SK-N-SH (cell line): ENCODE data around the gene PRSS8. TPM values are rescaled to one million over a fixed set of nuclear protein-coding genes. Genes with fewer than 3 reads are reported as not detected.

Experiments
- CTCF ChIA-PET: fragments of 300-600, 350-600 bp; formaldehyde crosslinking; extraction: SDS; loops from one replicate; lab custom pipeline; 2021; lab: Yijun Ruan, JAX
- POLR2A ChIA-PET: fragments of 350-600 bp; sonication (Branson Sonifier 250); formaldehyde crosslinking; extraction: SDS; loops from one replicate; lab custom pipeline; 2020; ENCODE audit warnings: antibody characterized with exemption, inconsistent platforms; lab: Yijun Ruan, JAX
- DNase-seq: peaks from one replicate; pipeline ENCODE4 v3.0.0; 2012
- H2AFZ ChIP-seq: fragments of 200-600 bp; sonication (generic); 2 replicates; pipeline ENCODE4 v1.8.1; 2016; ENCODE audit warnings: antibody characterized with exemption, mild to moderate bottlenecking, low read depth
- H3F3A ChIP-seq: fragments of 200-600 bp; sonication (generic); replicated peaks from 2 replicates; pipeline ENCODE3; 2016; ENCODE audit warnings: antibody characterized with exemption, mild to moderate bottlenecking; ENCODE audit not compliant: insufficient read depth
- H3K27ac ChIP-seq, 2 experiments: fragments of 200-500 bp in 1 of 2; fragments of 200-600 bp in 1 of 2; sonication (Bioruptor generic) in 1 of 2; sonication (generic), shearing (Covaris generic) in 1 of 2; 2 replicates each; pipeline versions ENCODE4 v1.5.1 to v1.6.1; 2014 to 2016; ENCODE audit warnings: low read depth in 2 of 2, inconsistent platforms in 1 of 2, low read length in 1 of 2, mild to moderate bottlenecking in 1 of 2, mixed read lengths in 1 of 2
- H3K27me3 ChIP-seq: fragments of 200-600 bp; sonication (generic), shearing (Covaris generic); 2 replicates; pipeline ENCODE4 v1.6.1; 2016; ENCODE audit warnings: mixed run types; ENCODE audit not compliant: insufficient read depth
- H3K36me3 ChIP-seq, 2 experiments: fragments of 200-500 bp in 1 of 2; fragments of 200-600 bp in 1 of 2; sonication (Bioruptor generic) in 1 of 2; sonication (generic) in 1 of 2; replicated peaks in 1 of 2; 2 replicates each; pipeline versions ENCODE3 to v1.5.1; 2014 to 2016; ENCODE audit warnings: low read length in 1 of 2, mild to moderate bottlenecking in 1 of 2; ENCODE audit not compliant: insufficient read depth in 2 of 2, control insufficient read depth in 1 of 2
- H3K4me1 ChIP-seq, 2 experiments: fragments of 200-500 bp in 1 of 2; fragments of 200-600 bp in 1 of 2; sonication (Bioruptor generic) in 1 of 2; sonication (generic), shearing (Covaris generic) in 1 of 2; 2 replicates each; pipeline versions ENCODE4 v1.5.1 to v1.6.1; 2014 to 2016; ENCODE audit warnings: low read depth in 1 of 2, low read length in 1 of 2, mixed run types in 1 of 2; ENCODE audit not compliant: insufficient read depth in 2 of 2, control insufficient read depth in 1 of 2
- H3K4me2 ChIP-seq: fragments of 200-600 bp; sonication (generic), shearing (Covaris generic); 2 replicates; pipeline ENCODE4 v1.6.1; 2017; ENCODE audit warnings: mixed run types
- H3K4me3 ChIP-seq, 2 experiments: fragments of 200-500 bp in 1 of 2; fragments of 200-600 bp in 1 of 2; sonication (Bioruptor generic) in 1 of 2; sonication (generic), shearing (Covaris generic) in 1 of 2; 2 replicates each; pipeline versions ENCODE4 v1.5.1 to v1.8.1; 2014 to 2016; ENCODE audit warnings: low read depth in 2 of 2, inconsistent platforms in 1 of 2, low read length in 1 of 2, mild to moderate bottlenecking in 1 of 2, mixed read lengths in 1 of 2, moderate library complexity in 1 of 2
- H3K79me2 ChIP-seq: fragments of 200-600 bp; sonication (generic); 2 replicates; pipeline ENCODE4 v1.8.1; 2017; ENCODE audit warnings: mild to moderate bottlenecking; ENCODE audit not compliant: insufficient read depth
- H3K9ac ChIP-seq: fragments of 200-600 bp; sonication (generic); 2 replicates; pipeline ENCODE4 v1.6.1; 2017; ENCODE audit warnings: mixed run types
- H3K9me2 ChIP-seq: fragments of 200-600 bp; sonication (generic); 2 replicates; pipeline ENCODE4 v1.6.1; 2017; ENCODE audit warnings: mixed run types
- H3K9me3 ChIP-seq: fragments of 200-600 bp; sonication (generic); 2 replicates; pipeline ENCODE4 v1.6.1; 2017; ENCODE audit warnings: mixed run types, mild to moderate bottlenecking, moderate library complexity
- H4K20me1 ChIP-seq: fragments of 200-600 bp; sonication (generic); 2 replicates; pipeline ENCODE4 v1.6.1; 2017; ENCODE audit warnings: mild to moderate bottlenecking, mixed run types; ENCODE audit not compliant: insufficient read depth
- CHD2 ChIP-seq: fragments of 150-350 bp; IDR thresholded peaks from 2 replicates; pipeline ENCODE4 v1.6.1; 2018; ENCODE audit warnings: low read length; ENCODE audit not compliant: partially characterized antibody
- ELF1 ChIP-seq: IDR thresholded peaks from 2 replicates; pipeline ENCODE4 v1.4.0; 2012
- EP300 ChIP-seq, 2 experiments: IDR thresholded peaks; 2 replicates each; pipeline versions ENCODE4 v1.4.0 to v1.6.1; 2012; ENCODE audit warnings: borderline replicate concordance in 1 of 2, low read depth in 1 of 2, low read length in 1 of 2
- FOSL2 ChIP-seq: IDR thresholded peaks from 2 replicates; pipeline ENCODE4 v1.4.0; 2012; ENCODE audit warnings: low read depth, mild to moderate bottlenecking, moderate library complexity, borderline replicate concordance
- FOXM1 ChIP-seq: IDR thresholded peaks from 2 replicates; pipeline ENCODE4 v1.4.0; 2012; ENCODE audit warnings: low read depth, mild to moderate bottlenecking
- GABPA ChIP-seq: IDR thresholded peaks from 2 replicates; pipeline ENCODE4 v1.4.0; 2012; ENCODE audit warnings: low read depth, mild to moderate bottlenecking
- JUND ChIP-seq: IDR thresholded peaks from 2 replicates; pipeline ENCODE4 v1.4.0; 2012
- MAX ChIP-seq: IDR thresholded peaks from 2 replicates; pipeline ENCODE4 v1.4.0; 2012; ENCODE audit warnings: low read depth
- PBX3 ChIP-seq: IDR thresholded peaks from 2 replicates; pipeline ENCODE4; 2012
- POLR2AphosphoS5 ChIP-seq: IDR thresholded peaks from 2 replicates; pipeline ENCODE4 v1.6.1; 2012; ENCODE audit warnings: low read depth, low read length
- RAD21 ChIP-seq: IDR thresholded peaks from 2 replicates; pipeline ENCODE4 v1.6.1; 2012; ENCODE audit warnings: mild to moderate bottlenecking, low read length
- REST ChIP-seq: IDR thresholded peaks from 2 replicates; pipeline ENCODE4 v1.6.1; 2012; ENCODE audit warnings: mild to moderate bottlenecking, low read depth, low read length, moderate library complexity
- SIN3A ChIP-seq: IDR thresholded peaks from 2 replicates; pipeline ENCODE4 v1.6.1; 2012; ENCODE audit warnings: low read depth, mild to moderate bottlenecking, low read length, moderate library complexity, borderline replicate concordance
- USF1 ChIP-seq: IDR thresholded peaks from 2 replicates; pipeline ENCODE4 v1.4.0; 2012; ENCODE audit warnings: low read depth, borderline replicate concordance
- YY1 ChIP-seq: IDR thresholded peaks from 2 replicates; pipeline ENCODE4 v1.4.0; 2012; ENCODE audit warnings: low read depth, mild to moderate bottlenecking
- WGBS: methylation state at CpG from one replicate; pipeline ENCODE4 v1.1.6; 2017; ENCODE audit warnings: low lambda C conversion rate; 5-methylcytosine and 5-hydroxymethylcytosine counted together
- polyA plus RNA-seq, 3 experiments: library from polyadenylated mRNA; depleted of rRNA; stranded (reverse); fragments of >200 nt; gene quantifications; 2 replicates each; pipeline ENCODE4 v1.2.3, GENCODE V29; 2012

Gene PRSS8
- polyA plus RNA-seq, 1 of the 3 experiments (the other 2 are of a cell fraction): 0.07 TPM

- CTCF ChIA-PET: interaction anchor here (1.2 kb wide), 1 partner anchor 15 kb away, joined by 6 read pairs; no protein-coding TSS in a partner anchor
- H3K27ac ChIP-seq: no peak overlapping the region
Observed at GRCh38 chr16:31127182-31127581, 8.3 kb downstream of the PRSS8 start.

More at GRCh38 chr16:31127182-31127581, 8.3 kb downstream of the PRSS8 start:
- H3K4me2 ChIP-seq: no peak overlapping the region
- H3K4me1 ChIP-seq: no peaks in the 10 kb centered on the region
- H3F3A ChIP-seq: peaks cover 3% of the 10 kb centered on the region
- WGBS: 98% methylated on average over 13 of the region's 13 CpGs
- no peaks in the 10 kb centered on the region for H3K9me3 ChIP-seq
- no peaks in the 10 kb centered on the region for H3K27me3 ChIP-seq
- peaks cover 13 to 15% of the 10 kb centered on the region in 2 experiments for H3K36me3 ChIP-seq
- no peak overlapping the region for H2AFZ ChIP-seq
- no peak overlapping the region for H3K4me3 ChIP-seq
- H3K9ac ChIP-seq: no peak overlapping the region
- POLR2A ChIA-PET: interaction anchor here (2.8 kb wide), 1 partner anchor 10 kb away, joined by 12 read pairs; the partner anchor contains the start of gene KAT8
- no peak for DNase-seq
- H3K79me2 ChIP-seq: no peaks in the 10 kb centered on the region
- no peak for TF ChIP-seq PBX3
- TF ChIP-seq SIN3A: no peak
- no peak for TF ChIP-seq USF1
- no peak for TF ChIP-seq EP300 (IDR thresholded peaks at IDR 0.05; ENCODE audit: borderline replicate concordance in 1 of 2, low read depth in 1 of 2, low read length in 1 of 2)
- no peak for TF ChIP-seq YY1
- TF ChIP-seq JUND: no peak
- TF ChIP-seq GABPA: no peak
- TF ChIP-seq POLR2AphosphoS5: no peak
- TF ChIP-seq REST: no peak
- TF ChIP-seq FOXM1: no peak
- no peak for TF ChIP-seq CHD2
- no peak for TF ChIP-seq MAX
- no peak for TF ChIP-seq FOSL2
- TF ChIP-seq RAD21: no peak
- no peak for TF ChIP-seq ELF1
- TF ChIP-seq, all 33 proteins: peak for 0
- no peaks in the 10 kb centered on the region for H4K20me1 ChIP-seq
- H3K9me2 ChIP-seq: no peaks in the 10 kb centered on the region
